Fibroblast of pulmonary artery (primary cell): ENCODE data around the gene SNTG2.

Experiments used
- DNase-seq: peaks from one replicate; pipeline ENCODE4 v3.0.0-alpha.2; 2010; ENCODE audit warnings: low read depth
- H3K4me3 ChIP-seq: replicated peaks from 2 replicates; pipeline ENCODE4 v1.5.1; 2011; ENCODE audit warnings: low read depth, mild to moderate bottlenecking, control low read depth, low read length, moderate library complexity
- CTCF ChIP-seq: IDR thresholded peaks from 2 replicates; pipeline ENCODE4 v1.5.1; 2011; ENCODE audit warnings: mild to moderate bottlenecking, control low read depth, low read length, inconsistent platforms; ENCODE audit errors: missing control alignments

SNTG2 gene

GRCh38 chr2:1235806-1236205 lies 285.2 kb downstream of the SNTG2 start:
- TF ChIP-seq CTCF: no peak
- DNase-seq: no peak
- no peak overlapping the region for H3K4me3 ChIP-seq

- no peak overlapping the region for H3K4me3 ChIP-seq
- no peak for DNase-seq
- no peak for TF ChIP-seq CTCF
Measured at GRCh38 chr2:1236606-1237005, 286.0 kb downstream of the SNTG2 start.

- no peak overlapping the region for H3K4me3 ChIP-seq
- no peak for DNase-seq
- no peak for TF ChIP-seq CTCF
Measured at GRCh38 chr2:1237783-1238182, 287.1 kb downstream of the SNTG2 start.

- TF ChIP-seq CTCF: no peak
- DNase-seq: no peak
- no peak overlapping the region for H3K4me3 ChIP-seq
Measured at GRCh38 chr2:1238598-1239138, 288.0 kb downstream of the SNTG2 start.

GRCh38 chr2:1245193-1245592 lies 294.5 kb downstream of the SNTG2 start:
- DNase-seq: no peak
- no peak for TF ChIP-seq CTCF
- H3K4me3 ChIP-seq: no peak overlapping the region

GRCh38 chr2:1246239-1246638 lies 295.6 kb downstream of the SNTG2 start:
- DNase-seq: no peak
- no peak for TF ChIP-seq CTCF

GRCh38 chr2:1246991-1247390 lies 296.3 kb downstream of the SNTG2 start:
- H3K4me3 ChIP-seq: no peak overlapping the region
- no peak for TF ChIP-seq CTCF

More at GRCh38 chr2:1246239-1246638, 295.6 kb downstream of the SNTG2 start:
- no peak overlapping the region for H3K4me3 ChIP-seq

More at GRCh38 chr2:1246991-1247390, 296.3 kb downstream of the SNTG2 start:
- no peak for DNase-seq
